PC-9 (cell line): ENCODE data around the gene CRYZL1. TPM values are rescaled to one million over a fixed set of nuclear protein-coding genes. Genes with fewer than 3 reads are reported as not detected.

ENCODE experiments used
- BruUV-seq: library from RNA; stranded (reverse); fragments of 400-500 nt; replicated peaks from 2 replicates; lab custom pipeline; 2021; lab: Mats Ljungman, UMichigan
- CTCF ChIA-PET: fragments of 300-600 bp; sonication (Branson Sonifier 250); formaldehyde crosslinking; loops from one replicate; lab custom pipeline; 2022; ENCODE audit warnings: antibody characterized with exemption; lab: Charles Lee
- POLR2A ChIA-PET: fragments of 300-600 bp; sonication (Branson Sonifier 250); formaldehyde crosslinking; loops from one replicate; lab custom pipeline; 2022; ENCODE audit warnings: antibody characterized with exemption; ENCODE audit not compliant: unreplicated experiment; lab: Charles Lee
- DNase-seq, 2 experiments: peaks; one replicate each; pipeline versions ENCODE4 v3.0.0 to v3.0.0-alpha.2; 2015 to 2022; ENCODE audit warnings: mixed read lengths in 1 of 2
- H2AFZ ChIP-seq: fragments of 200-600 bp; sonication (generic); 2 replicates; pipeline ENCODE4 v1.8.1; 2017; ENCODE audit warnings: antibody characterized with exemption
- H3F3A ChIP-seq: fragments of 200-600 bp; sonication (generic); 2 replicates; pipeline ENCODE4 v1.8.1; 2017; ENCODE audit warnings: antibody characterized with exemption, mild to moderate bottlenecking, low read depth; ENCODE audit not compliant: insufficient read depth
- H3K27ac ChIP-seq: fragments of 200-600 bp; sonication (generic); 2 replicates; pipeline ENCODE4 v1.6.1; 2016; ENCODE audit warnings: mixed run types
- H3K27me3 ChIP-seq: fragments of 200-600 bp; sonication (generic); 2 replicates; pipeline ENCODE4 v1.6.1; 2016; ENCODE audit warnings: low read depth, mixed run types; ENCODE audit not compliant: insufficient read depth
- H3K36me3 ChIP-seq: fragments of 200-600 bp; sonication (generic); 2 replicates; pipeline ENCODE4 v1.6.1; 2016; ENCODE audit warnings: low read depth, mixed run types
- H3K4me1 ChIP-seq: fragments of 200-600 bp; sonication (generic); replicated peaks from 2 replicates; pipeline ENCODE4 v1.6.1; 2016; ENCODE audit warnings: mixed run types; ENCODE audit not compliant: insufficient read depth
- H3K4me2 ChIP-seq: fragments of 200-600 bp; sonication (generic); 2 replicates; pipeline ENCODE4 v1.6.1; 2017; ENCODE audit warnings: mixed run types
- H3K4me3 ChIP-seq: fragments of 200-600 bp; sonication (generic); 2 replicates; pipeline ENCODE4 v1.6.1; 2016; ENCODE audit warnings: mixed run types
- H3K79me2 ChIP-seq: fragments of 200-600 bp; sonication (generic); 2 replicates; pipeline ENCODE4 v1.6.1; 2017; ENCODE audit warnings: low read depth, mixed run types
- H3K9me2 ChIP-seq: fragments of 200-600 bp; sonication (generic); 2 replicates; pipeline ENCODE4 v1.8.1; 2017; ENCODE audit warnings: mild to moderate bottlenecking; ENCODE audit not compliant: insufficient read depth
- H3K9me3 ChIP-seq: fragments of 200-600 bp; sonication (generic); 2 replicates; pipeline ENCODE4 v1.8.1; 2016; ENCODE audit warnings: low read depth; ENCODE audit not compliant: insufficient read depth
- H4K20me1 ChIP-seq: fragments of 200-600 bp; sonication (generic); 2 replicates; pipeline ENCODE4 v1.8.1; 2017; ENCODE audit not compliant: insufficient read depth
- CTCF ChIP-seq: fragments of 200-600 bp; sonication (generic); conservative IDR thresholded peaks from 2 replicates; pipeline ENCODE4 v1.6.1; 2017; ENCODE audit warnings: mixed run types, antibody characterized with exemption, mild to moderate bottlenecking, moderate library complexity
- EZH2 ChIP-seq: fragments of 200-600 bp; sonication (generic); IDR thresholded peaks from 2 replicates; pipeline ENCODE4 v1.8.0; 2017; ENCODE audit warnings: antibody characterized with exemption, low read depth
- intact Hi-C: fragments of 100-400 bp; cut with micrococcal nuclease; formaldehyde crosslinking; loops from one replicate; pipeline ENCODE4 v1.10.0; 2022; ENCODE audit not compliant: unreplicated experiment
- total RNA-seq: library from RNA; stranded (reverse); gene quantifications from 2 replicates; pipeline ENCODE4 v1.2.3, GENCODE V29; 2021

Gene CRYZL1
- total RNA-seq, 1 experiment from 2014 or later: 22.4 TPM

GRCh38 chr21:33642896-33643657 is 1.5 kb upstream of the CRYZL1 start:
- H3K27ac ChIP-seq: no peak overlapping the region
- BruUV-seq: no TSS peak
- TF ChIP-seq CTCF (no peak), EZH2 (no peak)
- H3K27me3 ChIP-seq: no peaks in the 10 kb centered on the region
- H2AFZ ChIP-seq: peak overlapping the region; percentile 79
- no peaks in the 10 kb centered on the region for H4K20me1 ChIP-seq
- ChIA-PET CTCF (no interaction called here), POLR2A (interaction anchor here (0.6 kb wide), 1 partner anchor 317 kb away, joined by 11 read pairs; no protein-coding TSS in a partner anchor)
- DNase-seq: peak in 1 of 2 experiments; percentile 22
- intact Hi-C loops: loop anchor here (1.0 to 10.0 kb wide), 4 partner anchors 40 to 252 kb away; no protein-coding TSS in a partner anchor
- peaks cover 21% of the 10 kb centered on the region for H3K4me1 ChIP-seq
- no peaks in the 10 kb centered on the region for H3K36me3 ChIP-seq
- no peaks in the 10 kb centered on the region for H3K9me2 ChIP-seq
- H3K9me3 ChIP-seq: no peaks in the 10 kb centered on the region
- peak overlapping the region; percentile 76 for H3K4me3 ChIP-seq
- H3F3A ChIP-seq: no peaks in the 10 kb centered on the region; the same call in 1 of the 2 replicates
- peak overlapping the region; percentile 80 for H3K4me2 ChIP-seq
- H3K79me2 ChIP-seq: peaks cover 76% of the 10 kb centered on the region

GRCh38 chr21:33642027-33642895 is 720 bp upstream of the CRYZL1 start, which contains the start of gene ITSN1:
TSS of gene ITSN1 (plus strand) at chr21:33642501. CDS start at chr21:33718829, 76,328 bp downstream.
- Histone ChIP-seq H3K4me1 (peaks cover 21% of the 10 kb centered on the region), H3K4me3 (peak within 1 kb of the TSS; percentile 76), H3K27me3 (no peaks in the 10 kb centered on the region), H3K79me2 (peaks cover 68% of the 10 kb centered on the region), H3K4me2 (peak within 1 kb of the TSS; percentile 91), H3K9me3 (no peaks in the 10 kb centered on the region), H3K27ac (peak within 1 kb of the TSS; percentile 76), H4K20me1 (no peaks in the 10 kb centered on the region), H2AFZ (peak within 1 kb of the TSS; percentile 98), H3K36me3 (no peaks in the 10 kb centered on the region), H3F3A (no peaks in the 10 kb centered on the region; the same call in 1 of the 2 replicates), H3K9me2 (no peaks in the 10 kb centered on the region)
- ChIA-PET CTCF (no interaction called here), POLR2A (interaction anchor here (0.6 kb wide), 1 partner anchor 316 kb away, joined by 11 read pairs; no protein-coding TSS in a partner anchor)
- DNase-seq: peak; percentile 93 to 98
- intact Hi-C loops: loop anchor here (1.0 to 10.0 kb wide), 4 partner anchors 41 to 253 kb away; no protein-coding TSS in a partner anchor
- TF ChIP-seq CTCF: no peak
- TF ChIP-seq EZH2: no peak
- no TSS peak for BruUV-seq
